DND-41 (cell line): ENCODE measurements around the gene GSN.

ENCODE experiments used
- ATAC-seq: fragments of 200-7000 bp; cut with Tn5 transposase; 3 replicates; pipeline ENCODE4 v1.9.1; 2021; ENCODE audit warnings: low read depth; ENCODE audit not compliant: insufficient read depth
- DNase-seq: peaks from one replicate; pipeline ENCODE4 v3.0.0-alpha.2; 2020
- H2AFZ ChIP-seq: 2 replicates; pipeline ENCODE4 v1.6.0; 2012; ENCODE audit warnings: low read depth, low read length
- H3K27ac ChIP-seq: 2 replicates; pipeline ENCODE4 v1.5.1; 2012; ENCODE audit warnings: low read length, inconsistent platforms
- H3K27me3 ChIP-seq: fragments of 200-600 bp; sonication (generic); 2 replicates; pipeline ENCODE4 v1.6.0; 2012; ENCODE audit warnings: low read length, mild to moderate bottlenecking, inconsistent platforms; ENCODE audit not compliant: insufficient read depth, poor library complexity
- H3K36me3 ChIP-seq: 2 replicates; pipeline ENCODE4 v1.5.1; 2012; ENCODE audit warnings: low read length, inconsistent platforms; ENCODE audit not compliant: insufficient read depth
- H3K4me1 ChIP-seq: 2 replicates; pipeline ENCODE4 v1.5.1; 2012; ENCODE audit warnings: mild to moderate bottlenecking, low read length; ENCODE audit not compliant: insufficient read depth
- H3K4me2 ChIP-seq: 2 replicates; pipeline ENCODE4 v1.6.0; 2012; ENCODE audit warnings: mild to moderate bottlenecking, moderate library complexity, low read length, inconsistent platforms; ENCODE audit not compliant: insufficient read depth
- H3K4me3 ChIP-seq, 2 experiments: fragments of 200-600 bp in 1 of 2; shearing (Covaris generic) in 1 of 2; 2 replicates each; pipeline ENCODE4 v1.5.1; 2012 to 2016; ENCODE audit warnings: inconsistent platforms in 2 of 2, low read length in 2 of 2, mild to moderate bottlenecking in 2 of 2, low read depth in 1 of 2, moderate library complexity in 1 of 2
- H3K79me2 ChIP-seq: 2 replicates; pipeline ENCODE4 v1.6.0; 2012; ENCODE audit warnings: low read length, inconsistent platforms; ENCODE audit not compliant: insufficient read depth
- H3K9ac ChIP-seq: 2 replicates; pipeline ENCODE4 v1.6.0; 2012; ENCODE audit warnings: low read depth, mild to moderate bottlenecking, inconsistent platforms, low read length, moderate library complexity
- H3K9me3 ChIP-seq: 2 replicates; pipeline ENCODE4 v1.5.1; 2012; ENCODE audit warnings: low read length, moderate library complexity, mild to moderate bottlenecking, inconsistent platforms; ENCODE audit not compliant: insufficient read depth, severe bottlenecking
- H4K20me1 ChIP-seq: 2 replicates; pipeline ENCODE4 v1.6.0; 2012; ENCODE audit warnings: low read length; ENCODE audit not compliant: insufficient read depth
- CTCF ChIP-seq: IDR thresholded peaks from 2 replicates; pipeline ENCODE4 v1.5.1; 2012; ENCODE audit warnings: borderline replicate concordance, low read length, moderate library complexity, mild to moderate bottlenecking; ENCODE audit not compliant: poor library complexity, severe bottlenecking; ENCODE audit errors: extremely low read depth
- EZH2 ChIP-seq: IDR thresholded peaks from 3 replicates; pipeline ENCODE4 v1.6.1; 2012; ENCODE audit warnings: borderline replicate concordance, low read depth, mild to moderate bottlenecking, moderate library complexity, low read length, inconsistent platforms; ENCODE audit not compliant: severe bottlenecking

Gene GSN

GRCh38 chr9:121373011-121373729 lies 105.2 kb downstream of the GSN start:
- H3K27me3 ChIP-seq, result peaks cover 6% of the 10 kb centered on the region
- H2AFZ ChIP-seq, result no peak overlapping the region
- H3K36me3 ChIP-seq, result no peaks in the 10 kb centered on the region
- H4K20me1 ChIP-seq, result no peaks in the 10 kb centered on the region
- H3K4me3 ChIP-seq, result no peak overlapping the region
- H3K4me2 ChIP-seq, result no peak overlapping the region
- DNase-seq (no peak), ATAC-seq (no peak)
- H3K9me3 ChIP-seq, result no peaks in the 10 kb centered on the region
- H3K9ac ChIP-seq, result no peak overlapping the region
- no peak for TF ChIP-seq EZH2
- TF ChIP-seq CTCF, result no peak
- H3K27ac ChIP-seq, result no peak overlapping the region
- no peaks in the 10 kb centered on the region for H3K4me1 ChIP-seq
- H3K79me2 ChIP-seq, result no peaks in the 10 kb centered on the region

GRCh38 chr9:121376214-121376830 lies 108.4 kb downstream of the GSN start:
- no peak for ATAC-seq
- Histone ChIP-seq H3K27me3 (peaks cover 6% of the 10 kb centered on the region), H3K4me1 (no peaks in the 10 kb centered on the region), H3K4me3 (no peak overlapping the region), H3K36me3 (no peaks in the 10 kb centered on the region), H3K79me2 (no peaks in the 10 kb centered on the region), H4K20me1 (no peaks in the 10 kb centered on the region), H3K9ac (no peak overlapping the region), H3K4me2 (no peak overlapping the region), H3K27ac (no peak overlapping the region), H2AFZ (no peak overlapping the region), H3K9me3 (no peaks in the 10 kb centered on the region)
- no peak for DNase-seq
- no peak for TF ChIP-seq CTCF
- no peak for TF ChIP-seq EZH2

- Histone ChIP-seq H2AFZ (no peak overlapping the region), H3K4me3 (no peak overlapping the region), H3K4me2 (no peak overlapping the region), H3K9ac (no peak overlapping the region), H3K36me3 (no peaks in the 10 kb centered on the region), H3K4me1 (no peaks in the 10 kb centered on the region), H3K9me3 (no peaks in the 10 kb centered on the region), H3K27ac (no peak overlapping the region), H3K79me2 (no peaks in the 10 kb centered on the region), H3K27me3 (peaks cover 4% of the 10 kb centered on the region), H4K20me1 (no peaks in the 10 kb centered on the region)
- TF ChIP-seq CTCF (no peak), EZH2 (no peak)
- no peak for ATAC-seq
- DNase-seq, result no peak
These were observed 112.9 kb downstream of the GSN start for GRCh38 chr9:121380846-121381245.
